T-helper 17 cell (primary cell): Measurements from ENCODE around the gene RAI1. TPM values are rescaled to one million over a fixed set of nuclear protein-coding genes. Genes with fewer than 3 reads are reported as not detected.
A peak's percentile ranks its signal among the peaks of the same experiment; 100 is the strongest.

Experiments
- ATAC-seq: fragments of 150-1000 bp; cut with Tn5 transposase; 2 replicates; pipeline ENCODE4 v1.10.0; 2021; ENCODE audit warnings: mild to moderate bottlenecking, moderate library complexity
- DNase-seq, 3 donors: peaks; one replicate each; pipeline versions ENCODE4 v3.0.0 to v3.0.0-alpha.2; 2020 to 2021
- H3K9me3 ChIP-seq: one replicate; pipeline ENCODE4 v1.7.0; 2013; ENCODE audit warnings: low read length, mild to moderate bottlenecking; ENCODE audit not compliant: control insufficient read depth, poor library complexity, severe bottlenecking
- H3K27ac Mint-ChIP-seq: one replicate; pipeline ENCODE4 v1.8.0; 2022; ENCODE audit warnings: mild to moderate bottlenecking, moderate library complexity, mixed read lengths
- H3K27me3 Mint-ChIP-seq: one replicate; pipeline ENCODE4 v1.8.0; 2022; ENCODE audit warnings: mixed read lengths
- H3K36me3 Mint-ChIP-seq: one replicate; pipeline ENCODE4 v1.8.0; 2022; ENCODE audit warnings: low read depth, mixed read lengths
- H3K4me1 Mint-ChIP-seq: one replicate; pipeline ENCODE4 v1.8.0; 2022; ENCODE audit warnings: mild to moderate bottlenecking, mixed read lengths
- H3K4me3 Mint-ChIP-seq: one replicate; pipeline ENCODE4 v1.8.0; 2022; ENCODE audit warnings: mild to moderate bottlenecking, moderate library complexity, mixed read lengths
- total RNA-seq, 4 donors: library from RNA in 2 of 4; stranded (reverse) in 2 of 4; gene quantifications; one replicate each; pipeline ENCODE4 v1.2.3 and lab custom pipeline; 2022 to 2026

RAI1 gene
- total RNA-seq, 2 donors from 2014 or later: 18.4 to 18.6 TPM

DNA sequence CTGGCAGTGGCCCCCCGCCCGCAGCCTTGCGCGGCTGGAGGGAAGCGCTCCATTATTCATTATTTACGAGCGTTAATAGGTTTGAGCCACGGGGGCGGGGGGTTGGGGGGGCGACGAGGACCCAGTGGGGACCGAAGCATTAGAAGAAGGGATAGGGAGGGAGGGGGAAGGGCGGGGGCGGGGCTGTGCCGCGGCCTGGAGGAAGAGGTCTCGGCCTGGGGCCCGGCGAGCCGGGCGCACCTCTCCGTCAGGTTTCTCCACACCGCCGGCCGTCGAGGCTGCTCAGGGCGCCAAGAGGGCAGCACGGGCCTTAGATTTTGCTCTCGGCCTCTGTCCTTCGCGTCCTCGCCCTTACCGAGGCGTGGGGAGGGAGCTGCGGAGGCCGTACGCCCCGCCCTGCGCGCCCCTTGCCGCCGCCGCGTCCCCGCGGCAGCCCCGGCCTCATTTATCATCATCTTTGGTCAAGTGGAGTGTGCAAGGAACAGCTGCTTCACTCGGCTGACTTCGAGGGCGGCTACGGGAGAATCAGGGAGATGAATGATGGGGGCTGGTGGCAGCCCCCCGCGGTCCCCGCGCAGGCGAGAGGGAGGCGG, 101.4 kb downstream of the RAI1 start:
- Mint-ChIP-seq H3K36me3 (no peaks in the 10 kb centered on the region), H3K4me1 (peaks cover 13% of the 10 kb centered on the region), H3K4me3 (peak overlapping the region; percentile 91), H3K27ac (no peak overlapping the region), H3K27me3 (no peaks in the 10 kb centered on the region)
- H3K9me3 ChIP-seq: no peaks in the 10 kb centered on the region
- ATAC-seq (peak; percentile 25), DNase-seq (no peak)

DNA sequence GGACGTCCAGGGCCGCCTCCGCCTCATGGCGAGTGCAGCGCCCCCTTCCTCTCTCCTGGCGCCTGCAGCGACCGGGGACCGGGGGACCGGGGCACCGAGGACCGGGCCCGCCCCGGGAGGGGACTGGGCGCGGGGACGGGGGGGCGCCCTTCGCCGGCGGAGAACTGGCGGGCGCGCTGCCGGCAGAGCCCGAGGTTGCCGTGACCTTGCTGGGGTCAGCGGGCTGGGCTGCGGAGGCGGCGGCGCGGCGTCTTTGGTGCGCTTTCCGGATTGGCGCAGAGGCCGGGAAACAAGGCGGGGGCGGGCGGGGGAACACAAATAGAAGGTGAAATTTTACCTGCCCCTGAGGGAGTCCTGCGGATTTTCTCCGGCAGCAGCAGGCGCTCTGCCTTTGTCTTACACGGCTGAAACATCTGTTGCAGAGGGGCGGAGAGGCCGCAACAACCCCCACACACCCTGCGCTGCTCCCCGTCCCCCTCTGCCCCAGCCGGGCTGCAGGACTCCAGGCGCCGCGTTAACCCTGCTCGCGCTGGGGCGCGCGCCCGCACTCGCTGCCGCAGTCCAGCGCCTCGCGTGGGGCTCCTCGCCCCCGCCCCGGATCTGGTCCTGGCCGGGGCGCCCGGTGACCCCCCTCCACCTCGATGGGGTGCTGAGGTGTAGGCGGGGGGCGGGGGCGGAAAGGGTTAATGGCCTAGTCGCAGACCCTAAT, 102.0 kb downstream of the RAI1 start:
- Mint-ChIP-seq H3K36me3 (no peaks in the 10 kb centered on the region), H3K27me3 (no peaks in the 10 kb centered on the region), H3K4me1 (peaks cover 15% of the 10 kb centered on the region), H3K27ac (peak overlapping the region; percentile 75), H3K4me3 (peak overlapping the region; percentile 91)
- ATAC-seq (peak; percentile 71), DNase-seq (peak; percentile 30 to 51 (median 49))
- H3K9me3 ChIP-seq: no peaks in the 10 kb centered on the region

DNA sequence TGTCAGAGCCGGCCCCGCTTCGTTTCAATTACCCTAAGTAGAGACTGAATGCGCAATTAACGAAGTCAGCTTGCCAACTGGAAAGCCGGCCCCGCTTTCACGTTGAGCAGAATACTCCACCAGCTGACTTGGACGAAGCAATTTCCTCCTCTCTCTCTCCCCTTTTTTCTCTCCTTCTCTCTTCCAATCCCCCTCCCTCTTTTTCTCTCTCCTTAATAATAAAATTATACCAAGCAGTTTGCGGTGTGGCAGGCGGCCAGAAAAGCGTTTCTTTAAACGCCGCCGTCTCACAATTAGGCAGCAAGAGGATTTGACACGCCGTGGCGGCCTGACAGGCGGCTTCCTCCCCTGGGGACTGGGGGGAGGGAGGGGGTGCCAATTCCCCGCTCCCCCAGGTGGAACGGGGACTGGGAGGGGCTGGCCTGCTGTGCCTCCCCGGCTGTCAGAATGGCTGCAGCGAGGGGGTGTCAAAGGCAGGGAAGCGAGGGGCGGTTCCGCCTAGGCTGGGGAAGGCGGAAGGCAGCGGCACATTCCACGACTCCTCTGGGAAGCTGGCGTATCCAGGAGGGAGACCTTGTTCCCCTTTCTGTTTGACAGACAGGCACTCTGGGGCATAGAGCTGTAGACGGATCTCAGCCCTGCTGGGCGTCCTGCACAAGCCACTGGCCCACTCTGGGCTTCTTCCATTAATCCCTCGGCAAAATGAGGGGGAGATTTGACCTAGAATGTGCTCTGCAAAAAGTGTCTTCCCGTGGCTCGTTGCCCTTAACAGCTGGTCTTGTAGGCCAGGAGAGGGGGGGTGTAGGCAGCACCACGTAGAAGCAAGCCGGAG, 102.8 kb downstream of the RAI1 start:
- Mint-ChIP-seq H3K27me3 (no peaks in the 10 kb centered on the region), H3K4me1 (peaks cover 15% of the 10 kb centered on the region), H3K27ac (peak overlapping the region; percentile 75), H3K4me3 (peak overlapping the region; percentile 91), H3K36me3 (no peaks in the 10 kb centered on the region)
- DNase-seq (no peak), ATAC-seq (peak; percentile 5)
- H3K9me3 ChIP-seq: no peaks in the 10 kb centered on the region

DNA sequence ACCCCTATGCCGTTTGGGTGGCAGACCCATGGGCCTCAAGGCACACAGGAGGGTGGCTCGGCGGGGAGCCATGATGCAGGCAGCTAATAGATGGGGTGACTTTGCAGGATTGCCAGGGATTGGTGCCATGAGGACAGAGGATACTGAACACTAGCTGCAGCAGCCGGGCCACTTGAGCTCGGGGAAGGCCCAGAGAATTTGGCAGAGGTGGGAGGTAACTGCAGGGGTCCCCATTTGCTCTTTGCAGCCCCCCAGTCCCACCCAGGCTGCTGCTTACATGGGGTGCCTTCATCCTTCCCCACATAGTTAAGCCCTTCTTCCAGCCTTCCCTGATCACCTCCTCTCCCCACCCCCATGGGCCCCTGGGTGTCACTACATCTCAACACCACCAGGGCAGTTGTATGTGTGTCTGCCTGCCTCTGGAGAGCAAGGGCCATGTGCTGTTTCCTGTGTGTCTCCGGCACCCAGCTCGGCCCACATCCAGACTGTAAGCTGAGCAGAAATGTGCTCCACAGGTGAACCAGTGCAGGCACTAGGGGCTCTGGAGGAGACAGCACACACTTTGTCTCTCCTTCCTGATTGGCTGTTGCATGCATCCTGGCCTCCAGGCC, 103.5 kb downstream of the RAI1 start:
- no peak for ATAC-seq
- no peaks in the 10 kb centered on the region for H3K36me3 Mint-ChIP-seq
- no peak for DNase-seq
- H3K27ac Mint-ChIP-seq: no peak overlapping the region
- no peak overlapping the region for H3K4me3 Mint-ChIP-seq
- H3K9me3 ChIP-seq: no peaks in the 10 kb centered on the region
- H3K4me1 Mint-ChIP-seq: peaks cover 18% of the 10 kb centered on the region
- H3K27me3 Mint-ChIP-seq: no peaks in the 10 kb centered on the region

DNA sequence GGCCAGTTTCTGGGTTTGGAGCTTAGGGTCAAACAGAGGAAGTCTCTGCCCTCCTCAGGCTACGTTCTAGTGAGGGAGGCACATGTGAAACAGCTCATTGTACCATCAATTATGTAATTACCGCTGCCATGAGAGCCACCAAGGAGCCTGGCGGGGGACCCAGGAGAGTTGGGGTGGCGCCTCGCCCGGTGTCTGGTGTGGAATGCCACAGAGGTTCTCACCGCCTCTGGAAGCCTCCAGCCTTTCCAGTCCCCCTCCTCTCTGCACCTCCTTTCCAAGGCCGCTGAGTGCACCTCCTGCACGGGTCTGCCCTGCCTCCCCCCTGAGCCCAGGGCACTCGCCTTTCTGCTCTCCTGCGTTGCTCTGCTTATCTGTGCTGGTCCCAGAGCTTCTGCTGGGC, 104.1 kb downstream of the RAI1 start:
- no peak for DNase-seq
- Mint-ChIP-seq H3K4me1 (peaks cover 18% of the 10 kb centered on the region), H3K27me3 (no peaks in the 10 kb centered on the region), H3K27ac (no peak overlapping the region), H3K4me3 (no peak overlapping the region), H3K36me3 (no peaks in the 10 kb centered on the region)
- no peaks in the 10 kb centered on the region for H3K9me3 ChIP-seq
- no peak for ATAC-seq

DNA sequence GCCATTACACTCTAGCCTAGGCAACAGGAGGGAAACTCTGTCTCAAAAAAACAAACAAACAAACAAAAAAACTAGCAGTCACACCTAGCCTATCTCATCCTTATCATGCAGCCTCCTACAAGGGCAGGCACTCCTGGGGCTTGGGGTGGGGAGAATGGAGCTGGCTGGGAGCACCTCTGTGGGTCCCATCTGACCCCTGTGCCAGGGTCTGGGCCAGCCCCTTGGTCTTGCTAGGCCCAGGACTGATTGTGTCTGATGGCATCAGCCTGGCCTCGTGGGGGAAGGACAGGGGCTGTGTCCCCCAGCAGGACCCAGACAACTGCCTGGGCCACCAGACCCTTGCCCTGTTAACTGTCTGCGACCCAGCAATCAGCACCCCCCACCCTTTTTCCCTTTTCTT, 105.7 kb downstream of the RAI1 start:
- Mint-ChIP-seq H3K36me3 (no peaks in the 10 kb centered on the region), H3K27me3 (no peaks in the 10 kb centered on the region), H3K4me1 (peaks cover 21% of the 10 kb centered on the region), H3K27ac (no peak overlapping the region), H3K4me3 (no peak overlapping the region)
- no peaks in the 10 kb centered on the region for H3K9me3 ChIP-seq
- DNase-seq: no peak
- no peak for ATAC-seq

DNA sequence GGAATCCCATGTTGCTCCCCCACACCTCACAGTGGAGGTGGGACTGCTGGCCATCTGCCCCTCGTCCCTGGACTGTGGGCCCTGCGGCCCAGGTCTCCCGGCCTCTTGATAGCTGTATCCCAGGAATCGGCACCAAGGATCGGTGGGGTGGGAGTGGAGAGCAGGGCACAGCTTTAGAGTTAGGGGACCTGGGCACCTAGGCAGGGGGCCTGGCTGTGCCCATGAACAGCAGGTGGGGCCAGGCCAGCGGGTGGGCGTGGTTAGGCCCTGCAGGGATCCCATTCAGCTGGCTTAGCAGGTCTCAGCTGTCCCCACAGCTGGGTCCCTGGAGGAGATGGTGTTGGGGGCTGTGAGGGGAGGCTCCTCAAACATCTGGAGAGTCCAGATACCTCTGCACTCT, 106.3 kb downstream of the RAI1 start:
- no peaks in the 10 kb centered on the region for H3K9me3 ChIP-seq
- Mint-ChIP-seq H3K4me3 (no peak overlapping the region), H3K36me3 (no peaks in the 10 kb centered on the region), H3K27me3 (no peaks in the 10 kb centered on the region), H3K27ac (no peak overlapping the region), H3K4me1 (peaks cover 25% of the 10 kb centered on the region)
- ATAC-seq (no peak), DNase-seq (no peak)

DNA sequence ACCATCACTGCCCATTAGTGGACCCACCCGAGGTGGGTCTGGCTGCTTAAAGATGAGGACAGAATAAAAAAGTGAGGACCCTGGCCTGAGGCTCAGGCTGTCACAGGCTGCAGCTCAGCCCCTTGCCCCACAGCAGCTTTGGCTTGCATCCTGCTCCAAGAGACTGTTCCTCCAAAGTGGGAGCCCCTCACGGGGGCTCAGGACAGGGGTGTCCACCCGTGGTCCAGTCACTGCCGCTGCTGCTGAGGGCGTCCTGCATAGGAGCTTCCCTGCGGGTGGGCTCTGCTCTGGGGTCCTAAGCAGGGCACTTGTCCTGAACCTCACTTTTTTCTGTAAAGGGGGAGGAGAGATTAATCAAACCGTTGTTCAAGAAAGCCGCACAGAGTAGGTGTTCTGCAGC, 107.7 kb downstream of the RAI1 start:
- H3K4me3 Mint-ChIP-seq: no peak overlapping the region
- DNase-seq (no peak), ATAC-seq (no peak)
- no peaks in the 10 kb centered on the region for H3K36me3 Mint-ChIP-seq
- H3K27ac Mint-ChIP-seq: peak overlapping the region; percentile 91
- H3K27me3 Mint-ChIP-seq: no peaks in the 10 kb centered on the region
- H3K9me3 ChIP-seq: no peaks in the 10 kb centered on the region
- H3K4me1 Mint-ChIP-seq: peaks cover 31% of the 10 kb centered on the region

DNA sequence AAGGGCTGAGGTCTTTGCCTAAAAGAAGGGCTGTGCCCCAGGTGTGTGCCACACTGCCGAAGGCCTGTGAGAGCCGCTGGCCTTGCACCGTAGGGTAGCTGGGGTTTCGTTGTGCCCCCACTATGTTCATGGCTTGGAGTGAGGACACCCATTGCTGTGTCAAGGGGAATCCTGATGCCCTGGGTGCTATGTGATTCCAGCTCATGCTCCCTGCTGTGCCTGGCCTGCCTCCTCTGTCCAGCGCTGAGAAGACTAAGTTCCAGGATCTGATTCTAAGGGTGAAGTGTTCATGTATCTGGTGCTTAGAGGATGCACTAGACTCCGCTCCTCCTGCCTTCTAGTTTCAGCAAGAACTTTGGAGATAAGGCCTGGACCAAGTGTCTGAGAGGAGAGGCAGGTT, 108.2 kb downstream of the RAI1 start:
- Mint-ChIP-seq H3K36me3 (no peaks in the 10 kb centered on the region), H3K4me3 (no peak overlapping the region), H3K27me3 (no peaks in the 10 kb centered on the region), H3K4me1 (peaks cover 32% of the 10 kb centered on the region), H3K27ac (peak overlapping the region; percentile 91)
- H3K9me3 ChIP-seq: no peaks in the 10 kb centered on the region
- DNase-seq (no peak), ATAC-seq (no peak)

DNA sequence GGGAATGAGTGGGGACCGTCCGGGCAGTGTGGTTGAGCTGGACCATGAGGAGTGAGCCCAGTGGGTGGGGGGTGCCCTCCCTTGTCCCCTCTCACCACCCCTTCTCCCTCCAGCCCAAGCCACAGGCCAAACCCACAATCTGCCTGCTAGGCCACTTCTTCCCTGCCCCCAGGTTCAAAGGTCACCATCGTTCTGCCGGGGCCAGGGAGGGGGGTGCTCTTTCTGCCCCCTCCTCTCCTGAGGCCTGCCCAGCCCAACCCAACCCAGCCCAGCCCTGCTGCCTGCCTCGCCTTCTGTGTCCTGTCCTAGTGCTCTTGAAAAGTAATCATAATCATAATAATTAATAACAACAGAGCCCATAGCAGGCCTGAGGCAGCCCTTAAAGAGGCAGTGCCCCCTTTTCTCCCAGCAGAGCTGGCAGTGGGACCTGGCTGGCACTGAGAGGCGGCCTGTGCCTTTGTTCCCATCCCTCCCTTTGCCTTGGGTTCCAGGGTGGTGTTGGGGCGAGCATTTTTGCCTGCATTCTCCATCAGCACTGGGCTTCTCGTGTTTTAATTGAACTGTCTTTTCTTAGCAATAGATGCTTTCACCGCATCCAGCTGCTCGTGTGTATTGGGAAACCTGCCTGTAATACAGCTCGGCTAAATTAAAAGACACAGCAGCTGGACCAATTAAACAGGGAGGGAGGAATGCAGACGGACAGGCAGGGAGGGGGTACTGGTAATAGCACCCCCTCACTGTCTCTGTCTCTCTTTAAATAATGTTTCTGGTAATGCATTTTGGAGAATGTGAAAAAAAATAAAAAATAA, 108.8 kb downstream of the RAI1 start:
- Mint-ChIP-seq H3K4me3 (no peak overlapping the region), H3K27ac (no peak overlapping the region), H3K27me3 (no peaks in the 10 kb centered on the region), H3K4me1 (peaks cover 30% of the 10 kb centered on the region), H3K36me3 (no peaks in the 10 kb centered on the region)
- no peaks in the 10 kb centered on the region for H3K9me3 ChIP-seq
- ATAC-seq (no peak), DNase-seq (no peak)

DNA sequence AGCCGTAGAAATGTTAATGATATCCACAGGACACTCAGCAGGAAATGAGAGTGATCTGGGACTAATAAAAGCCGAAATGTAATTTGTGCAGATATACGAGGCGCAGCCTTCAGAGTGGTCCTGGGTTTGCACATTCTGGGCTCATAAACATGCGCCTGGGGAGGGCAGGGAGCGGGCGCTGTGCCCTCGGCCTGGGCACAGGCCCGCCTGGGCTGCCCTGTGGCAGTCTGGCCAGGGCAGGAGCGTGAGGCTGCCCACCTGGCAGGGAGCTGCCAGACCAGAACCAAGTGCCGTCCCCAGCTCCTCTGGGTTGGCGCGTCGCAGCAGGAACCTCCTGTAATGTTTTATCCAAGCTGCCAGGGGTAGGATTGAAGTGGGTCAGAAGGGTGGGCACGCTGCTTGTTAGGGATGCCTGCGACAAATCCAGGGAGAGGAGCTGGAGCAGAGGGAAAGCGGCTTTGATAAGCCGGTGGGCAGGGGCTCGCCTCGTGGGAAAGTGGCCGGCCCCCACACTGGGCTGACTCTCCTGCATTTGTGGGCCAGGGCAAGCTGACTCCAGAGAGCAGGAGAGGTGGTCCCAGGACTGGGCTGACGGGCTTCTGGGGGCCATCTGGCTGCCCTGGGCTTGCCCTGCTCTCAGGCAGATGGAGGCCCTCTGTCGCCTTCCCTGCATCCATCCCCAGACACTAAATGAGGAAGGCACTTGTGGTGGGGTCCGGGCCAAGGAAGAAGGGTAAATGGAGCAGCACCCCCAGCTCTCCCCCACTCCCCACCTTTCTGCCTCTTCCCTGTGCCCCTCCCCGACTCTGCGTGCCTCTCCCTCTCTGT, 109.6 kb downstream of the RAI1 start:
- ATAC-seq: no peak
- H3K27me3 Mint-ChIP-seq: no peaks in the 10 kb centered on the region
- no peaks in the 10 kb centered on the region for H3K36me3 Mint-ChIP-seq
- H3K4me3 Mint-ChIP-seq: no peak overlapping the region
- peaks cover 25% of the 10 kb centered on the region for H3K4me1 Mint-ChIP-seq
- DNase-seq: no peak
- no peaks in the 10 kb centered on the region for H3K9me3 ChIP-seq
- peak overlapping the region; percentile 86 for H3K27ac Mint-ChIP-seq

DNA sequence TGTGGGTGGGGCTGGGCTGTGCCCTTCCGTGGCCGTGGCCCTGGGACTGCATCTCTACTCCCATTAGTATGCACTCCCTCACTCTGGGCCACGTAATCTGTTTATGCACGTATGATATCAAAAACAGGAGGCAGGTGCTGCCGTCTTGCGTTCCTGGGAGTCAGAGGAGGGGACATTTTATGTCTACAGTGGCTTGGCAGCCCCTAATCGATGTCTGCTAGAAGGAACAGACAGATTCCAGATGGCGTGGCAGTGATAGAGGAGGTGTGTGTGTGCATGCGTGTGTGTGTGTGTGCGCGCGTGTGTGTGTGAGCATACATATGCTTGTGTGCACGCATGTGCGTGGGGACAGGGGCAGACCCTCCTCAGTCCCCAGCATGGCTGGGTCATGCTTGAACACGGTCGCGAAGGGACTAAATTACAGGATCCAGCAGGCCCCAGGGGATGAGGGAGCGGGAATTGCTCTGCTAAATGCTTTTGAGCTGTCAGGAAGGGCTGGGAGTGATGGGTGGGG, 110.8 kb downstream of the RAI1 start:
- no peaks in the 10 kb centered on the region for H3K9me3 ChIP-seq
- Mint-ChIP-seq H3K4me3 (peak overlapping the region; percentile 81), H3K27me3 (no peaks in the 10 kb centered on the region), H3K4me1 (peaks cover 25% of the 10 kb centered on the region), H3K27ac (peak overlapping the region; percentile 86), H3K36me3 (no peaks in the 10 kb centered on the region)
- DNase-seq (no peak), ATAC-seq (no peak)
